Liver (tissue), 9 donors: ENCODE measurements around the gene ISOC1. TPM values are rescaled to one million over a fixed set of nuclear protein-coding genes. Genes with fewer than 3 reads are reported as not detected.

Experiments
- DNase-seq: peaks from one replicate; pipeline ENCODE4 v3.0.0-alpha.2; 2017; ENCODE audit warnings: low spot score
- H3K27ac ChIP-seq, 2 donors: one replicate each; pipeline ENCODE4 v1.7.0; 2013; ENCODE audit warnings: inconsistent platforms in 2 of 2, low read length in 2 of 2, control low read depth in 1 of 2, low read depth in 1 of 2, mild to moderate bottlenecking in 1 of 2
- H3K27me3 ChIP-seq, 4 donors: one replicate each; pipeline versions ENCODE4 v1.6.1 to v1.7.0; 2013; ENCODE audit warnings: low read length in 3 of 4, inconsistent platforms in 1 of 4, mild to moderate bottlenecking in 1 of 4, moderate library complexity in 1 of 4; ENCODE audit not compliant: control insufficient read depth in 4 of 4, insufficient read depth in 4 of 4
- H3K36me3 ChIP-seq, 4 donors: one replicate each; pipeline versions ENCODE4 v1.6.1 to v1.7.0; 2013; ENCODE audit warnings: low read length in 3 of 4, mild to moderate bottlenecking in 3 of 4, low read depth in 1 of 4, moderate library complexity in 1 of 4; ENCODE audit not compliant: control insufficient read depth in 4 of 4, insufficient read depth in 3 of 4
- H3K4me1 ChIP-seq, 4 donors: one replicate each; pipeline versions ENCODE4 v1.6.1 to v1.7.0; 2013; ENCODE audit warnings: low read length in 3 of 4, mild to moderate bottlenecking in 3 of 4, moderate library complexity in 1 of 4; ENCODE audit not compliant: control insufficient read depth in 4 of 4, insufficient read depth in 4 of 4
- H3K4me3 ChIP-seq, 3 donors: one replicate each; pipeline versions ENCODE4 v1.6.1 to v1.7.0; 2013; ENCODE audit warnings: low read length in 3 of 3, control low read depth in 1 of 3, low read depth in 1 of 3, mild to moderate bottlenecking in 1 of 3
- H3K9ac ChIP-seq, 2 donors: one replicate each; pipeline ENCODE4 v1.7.0; 2013; ENCODE audit warnings: low read length in 2 of 2, mild to moderate bottlenecking in 2 of 2, moderate library complexity in 2 of 2, control low read depth in 1 of 2, low read depth in 1 of 2
- H3K9me3 ChIP-seq, 4 donors: one replicate each; pipeline versions ENCODE4 v1.6.1 to v1.7.0; 2013; ENCODE audit warnings: low read length in 3 of 4; ENCODE audit not compliant: control insufficient read depth in 4 of 4
- EGR1 ChIP-seq, 2 donors: IDR thresholded peaks; 2 replicates each; pipeline ENCODE4 v1.6.1; 2016 to 2018; ENCODE audit warnings: antibody characterized with exemption in 2 of 2, low read depth in 2 of 2
- FOXA1 ChIP-seq: IDR thresholded peaks from 2 replicates; pipeline ENCODE4 v1.6.1; 2016; ENCODE audit warnings: antibody characterized with exemption
- FOXA2 ChIP-seq: IDR thresholded peaks from 2 replicates; pipeline ENCODE4 v1.6.1; 2016; ENCODE audit warnings: antibody characterized with exemption
- GABPA ChIP-seq, 2 donors: IDR thresholded peaks in 1 of 2; conservative IDR thresholded peaks in 1 of 2; 2 replicates each; pipeline ENCODE4 v1.6.1; 2016; ENCODE audit warnings: antibody characterized with exemption in 2 of 2, mild to moderate bottlenecking in 1 of 2, moderate library complexity in 1 of 2
- HNF4A ChIP-seq, 2 donors: conservative IDR thresholded peaks; 2 replicates each; pipeline ENCODE4 v1.6.1; 2016; ENCODE audit warnings: antibody characterized with exemption in 2 of 2, mild to moderate bottlenecking in 2 of 2
- HNF4G ChIP-seq: IDR thresholded peaks from 2 replicates; pipeline ENCODE4 v1.6.1; 2016; ENCODE audit warnings: antibody characterized with exemption
- JUND ChIP-seq, 2 donors: IDR thresholded peaks; 2 replicates each; pipeline ENCODE4 v1.6.1; 2016; ENCODE audit warnings: antibody characterized with exemption in 2 of 2
- NR2F2 ChIP-seq: IDR thresholded peaks from 2 replicates; pipeline ENCODE4 v1.6.1; 2016; ENCODE audit warnings: antibody characterized with exemption
- RAD21 ChIP-seq, 2 donors: IDR thresholded peaks; 2 replicates each; pipeline ENCODE4 v1.6.1; 2016; ENCODE audit warnings: antibody characterized with exemption in 2 of 2, mild to moderate bottlenecking in 2 of 2
- RXRA ChIP-seq, 2 donors: IDR thresholded peaks; 2 replicates each; pipeline ENCODE4 v1.6.1; 2017 to 2018; ENCODE audit warnings: antibody characterized with exemption in 2 of 2, mild to moderate bottlenecking in 1 of 2
- SP1 ChIP-seq: IDR thresholded peaks from 2 replicates; pipeline ENCODE4 v1.6.1; 2018; ENCODE audit warnings: antibody characterized with exemption, mild to moderate bottlenecking
- TAF1 ChIP-seq: conservative IDR thresholded peaks from 2 replicates; pipeline ENCODE4 v1.6.1; 2016; ENCODE audit warnings: antibody characterized with exemption, mild to moderate bottlenecking
- YY1 ChIP-seq: IDR thresholded peaks from 2 replicates; pipeline ENCODE4 v1.6.1; 2016; ENCODE audit warnings: antibody characterized with exemption, mild to moderate bottlenecking
- WGBS: extraction: QIAGEN DNeasy Blood & Tissue Kit; methylation state at CpG from one replicate; pipeline ENCODE4 v1.1.7; 2013; 5-methylcytosine and 5-hydroxymethylcytosine counted together
- polyA plus RNA-seq, 2 donors: library from polyadenylated mRNA; stranded (reverse) in 1 of 2; unstranded in 1 of 2; fragments of 200-250 nt in 1 of 2; fragments of >200 nt in 1 of 2; fragmentation: Nextera tagmentation in 1 of 2; extraction: Ambion mirVana in 1 of 2; gene quantifications; one replicate each; pipeline versions ENCODE4 v1.2.1 to v1.2.3, GENCODE V29; 2013 to 2015
- total RNA-seq, 2 donors: library from RNA; depleted of rRNA; stranded (reverse); fragments of >200 nt; gene quantifications; one replicate each; pipeline ENCODE4 v1.2.3, GENCODE V29; 2014
- TF ChIP-seq, protein P1 (sequence below): IDR thresholded peaks from 2 replicates; pipeline ENCODE4 v1.6.1; 2016; ENCODE audit warnings: antibody characterized with exemption, mild to moderate bottlenecking
- TF ChIP-seq, protein P2 (sequence below): IDR thresholded peaks from 2 replicates; pipeline ENCODE4 v1.6.1; 2016; ENCODE audit warnings: antibody characterized with exemption
- TF ChIP-seq, protein P3 (sequence below): IDR thresholded peaks from 2 replicates; pipeline ENCODE4 v1.6.1; 2016; ENCODE audit warnings: antibody characterized with exemption
- TF ChIP-seq, protein P4 (sequence below): IDR thresholded peaks from 2 replicates; pipeline ENCODE4 v1.6.1; 2016; ENCODE audit warnings: antibody characterized with exemption
- TF ChIP-seq, protein P5 (sequence below): fragments of 150-350 bp; IDR thresholded peaks from 2 replicates; pipeline ENCODE4 v1.5.1; 2017; ENCODE audit warnings: improper control_type of control experiment, low read depth, low read length; ENCODE audit not compliant: missing input control
- donor health status: healthy.
- donor health status: healthy.
- donor health status: healthy.
- donor health status: healthy.
- donor health status: healthy.

The ISOC1 gene
- total and polyA plus RNA-seq, 4 donors, result 34.1 to 52.9 (median 41.8) TPM

- TF ChIP-seq, protein P1, sequence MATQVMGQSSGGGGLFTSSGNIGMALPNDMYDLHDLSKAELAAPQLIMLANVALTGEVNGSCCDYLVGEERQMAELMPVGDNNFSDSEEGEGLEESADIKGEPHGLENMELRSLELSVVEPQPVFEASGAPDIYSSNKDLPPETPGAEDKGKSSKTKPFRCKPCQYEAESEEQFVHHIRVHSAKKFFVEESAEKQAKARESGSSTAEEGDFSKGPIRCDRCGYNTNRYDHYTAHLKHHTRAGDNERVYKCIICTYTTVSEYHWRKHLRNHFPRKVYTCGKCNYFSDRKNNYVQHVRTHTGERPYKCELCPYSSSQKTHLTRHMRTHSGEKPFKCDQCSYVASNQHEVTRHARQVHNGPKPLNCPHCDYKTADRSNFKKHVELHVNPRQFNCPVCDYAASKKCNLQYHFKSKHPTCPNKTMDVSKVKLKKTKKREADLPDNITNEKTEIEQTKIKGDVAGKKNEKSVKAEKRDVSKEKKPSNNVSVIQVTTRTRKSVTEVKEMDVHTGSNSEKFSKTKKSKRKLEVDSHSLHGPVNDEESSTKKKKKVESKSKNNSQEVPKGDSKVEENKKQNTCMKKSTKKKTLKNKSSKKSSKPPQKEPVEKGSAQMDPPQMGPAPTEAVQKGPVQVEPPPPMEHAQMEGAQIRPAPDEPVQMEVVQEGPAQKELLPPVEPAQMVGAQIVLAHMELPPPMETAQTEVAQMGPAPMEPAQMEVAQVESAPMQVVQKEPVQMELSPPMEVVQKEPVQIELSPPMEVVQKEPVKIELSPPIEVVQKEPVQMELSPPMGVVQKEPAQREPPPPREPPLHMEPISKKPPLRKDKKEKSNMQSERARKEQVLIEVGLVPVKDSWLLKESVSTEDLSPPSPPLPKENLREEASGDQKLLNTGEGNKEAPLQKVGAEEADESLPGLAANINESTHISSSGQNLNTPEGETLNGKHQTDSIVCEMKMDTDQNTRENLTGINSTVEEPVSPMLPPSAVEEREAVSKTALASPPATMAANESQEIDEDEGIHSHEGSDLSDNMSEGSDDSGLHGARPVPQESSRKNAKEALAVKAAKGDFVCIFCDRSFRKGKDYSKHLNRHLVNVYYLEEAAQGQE, result no peak
- peak; percentile 57 for TF ChIP-seq FOXA2
- no peak for TF ChIP-seq YY1
- no peak for TF ChIP-seq TAF1
Measured at GRCh38 chr5:129115680-129116079, 21.1 kb downstream of the ISOC1 start (continued).

DNA sequence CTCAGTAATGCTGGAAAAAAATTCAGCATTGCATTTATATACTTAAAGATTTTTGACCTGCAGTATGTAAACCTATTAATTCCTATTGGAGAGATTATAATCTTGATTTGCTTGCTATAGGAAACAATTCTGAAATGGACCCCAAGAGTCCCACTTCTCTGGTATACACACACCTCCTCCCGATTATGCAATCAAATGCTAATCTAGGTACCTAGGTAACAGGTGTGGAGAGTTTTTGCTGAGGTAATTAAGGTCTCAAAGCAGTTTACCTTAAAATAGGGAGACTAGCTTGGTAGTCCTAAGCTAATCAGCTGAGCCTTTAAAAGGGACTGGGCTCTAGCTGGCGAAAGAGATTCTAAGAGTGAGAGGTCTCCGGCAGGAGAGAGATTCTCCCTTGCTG lies 22.2 kb downstream of the ISOC1 start:
- Histone ChIP-seq H3K4me3 (no peak overlapping the region), H3K9me3 (no peaks in the 10 kb centered on the region), H3K27me3 (no peaks in the 10 kb centered on the region), H3K9ac (no peak overlapping the region), H3K36me3 (peaks cover 0 to 4% (median under 1%) of the 10 kb centered on the region in 4 donors), H3K27ac (no peak overlapping the region), H3K4me1 (peaks cover 0 to 21% (median 16%) of the 10 kb centered on the region in 4 donors)
- TF ChIP-seq, protein P1, result no peak
- no peak for TF ChIP-seq RXRA (IDR thresholded peaks at IDR 0.05)
- no peak for TF ChIP-seq TAF1
- TF ChIP-seq, protein P2, sequence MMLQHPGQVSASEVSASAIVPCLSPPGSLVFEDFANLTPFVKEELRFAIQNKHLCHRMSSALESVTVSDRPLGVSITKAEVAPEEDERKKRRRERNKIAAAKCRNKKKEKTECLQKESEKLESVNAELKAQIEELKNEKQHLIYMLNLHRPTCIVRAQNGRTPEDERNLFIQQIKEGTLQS, result no peak
- TF ChIP-seq HNF4A (conservative IDR thresholded peaks at IDR 0.05), result no peak
- DNase-seq, result no peak
- 97% methylated on average over 3 of the region's 3 CpGs for WGBS

DNA sequence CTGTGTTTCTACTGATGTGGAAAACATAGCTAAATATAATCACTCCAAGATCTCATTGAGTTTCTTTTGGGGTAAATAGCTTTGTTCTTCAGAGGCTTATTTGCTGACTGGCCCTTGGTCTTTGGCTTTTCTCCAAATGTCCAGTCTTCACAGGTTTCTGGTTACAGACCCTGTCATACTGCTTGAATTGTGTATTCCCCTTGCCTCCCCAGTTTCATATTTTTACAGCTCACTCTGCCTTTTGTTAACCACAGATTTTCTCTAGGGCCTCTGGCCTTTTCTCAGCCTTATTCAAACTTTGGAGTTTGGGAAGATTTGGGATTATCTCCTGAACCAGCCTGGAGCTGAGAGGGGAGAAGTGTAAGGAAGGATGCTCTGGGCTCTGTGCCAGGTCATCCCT lies 23.9 kb downstream of the ISOC1 start:
- Histone ChIP-seq H3K9me3 (no peaks in the 10 kb centered on the region), H3K4me3 (no peak overlapping the region), H3K9ac (no peak overlapping the region), H3K27me3 (no peaks in the 10 kb centered on the region), H3K36me3 (no peaks in the 10 kb centered on the region), H3K27ac (no peak overlapping the region), H3K4me1 (peaks cover 0 to 23% (median 16%) of the 10 kb centered on the region in 4 donors)
- no peak for DNase-seq
- TF ChIP-seq, protein P2, result no peak
- TF ChIP-seq RXRA (IDR thresholded peaks at IDR 0.05) (no peak), FOXA1 (no peak), RAD21 (IDR thresholded peaks at IDR 0.05) (no peak), NR2F2 (no peak), JUND (IDR thresholded peaks at IDR 0.05) (no peak), EGR1 (IDR thresholded peaks at IDR 0.05; ENCODE audit: low read depth in 2 of 2) (no peak), YY1 (no peak), GABPA (IDR thresholded peaks at IDR 0.05 in 1 of 2, conservative IDR thresholded peaks at IDR 0.05 in 1 of 2) (no peak), FOXA2 (no peak), HNF4A (conservative IDR thresholded peaks at IDR 0.05) (no peak), SP1 (no peak), HNF4G (no peak)
- TF ChIP-seq, protein P3, sequence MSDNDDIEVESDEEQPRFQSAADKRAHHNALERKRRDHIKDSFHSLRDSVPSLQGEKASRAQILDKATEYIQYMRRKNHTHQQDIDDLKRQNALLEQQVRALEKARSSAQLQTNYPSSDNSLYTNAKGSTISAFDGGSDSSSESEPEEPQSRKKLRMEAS, result no peak
- TF ChIP-seq, protein P4, sequence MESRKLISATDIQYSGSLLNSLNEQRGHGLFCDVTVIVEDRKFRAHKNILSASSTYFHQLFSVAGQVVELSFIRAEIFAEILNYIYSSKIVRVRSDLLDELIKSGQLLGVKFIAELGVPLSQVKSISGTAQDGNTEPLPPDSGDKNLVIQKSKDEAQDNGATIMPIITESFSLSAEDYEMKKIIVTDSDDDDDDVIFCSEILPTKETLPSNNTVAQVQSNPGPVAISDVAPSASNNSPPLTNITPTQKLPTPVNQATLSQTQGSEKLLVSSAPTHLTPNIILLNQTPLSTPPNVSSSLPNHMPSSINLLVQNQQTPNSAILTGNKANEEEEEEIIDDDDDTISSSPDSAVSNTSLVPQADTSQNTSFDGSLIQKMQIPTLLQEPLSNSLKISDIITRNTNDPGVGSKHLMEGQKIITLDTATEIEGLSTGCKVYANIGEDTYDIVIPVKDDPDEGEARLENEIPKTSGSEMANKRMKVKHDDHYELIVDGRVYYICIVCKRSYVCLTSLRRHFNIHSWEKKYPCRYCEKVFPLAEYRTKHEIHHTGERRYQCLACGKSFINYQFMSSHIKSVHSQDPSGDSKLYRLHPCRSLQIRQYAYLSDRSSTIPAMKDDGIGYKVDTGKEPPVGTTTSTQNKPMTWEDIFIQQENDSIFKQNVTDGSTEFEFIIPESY, result no peak
- TF ChIP-seq, protein P5, sequence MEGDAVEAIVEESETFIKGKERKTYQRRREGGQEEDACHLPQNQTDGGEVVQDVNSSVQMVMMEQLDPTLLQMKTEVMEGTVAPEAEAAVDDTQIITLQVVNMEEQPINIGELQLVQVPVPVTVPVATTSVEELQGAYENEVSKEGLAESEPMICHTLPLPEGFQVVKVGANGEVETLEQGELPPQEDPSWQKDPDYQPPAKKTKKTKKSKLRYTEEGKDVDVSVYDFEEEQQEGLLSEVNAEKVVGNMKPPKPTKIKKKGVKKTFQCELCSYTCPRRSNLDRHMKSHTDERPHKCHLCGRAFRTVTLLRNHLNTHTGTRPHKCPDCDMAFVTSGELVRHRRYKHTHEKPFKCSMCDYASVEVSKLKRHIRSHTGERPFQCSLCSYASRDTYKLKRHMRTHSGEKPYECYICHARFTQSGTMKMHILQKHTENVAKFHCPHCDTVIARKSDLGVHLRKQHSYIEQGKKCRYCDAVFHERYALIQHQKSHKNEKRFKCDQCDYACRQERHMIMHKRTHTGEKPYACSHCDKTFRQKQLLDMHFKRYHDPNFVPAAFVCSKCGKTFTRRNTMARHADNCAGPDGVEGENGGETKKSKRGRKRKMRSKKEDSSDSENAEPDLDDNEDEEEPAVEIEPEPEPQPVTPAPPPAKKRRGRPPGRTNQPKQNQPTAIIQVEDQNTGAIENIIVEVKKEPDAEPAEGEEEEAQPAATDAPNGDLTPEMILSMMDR, result no peak
